GM12872 (cell line): ENCODE data around the gene ANK3.

Source experiments
- TF ChIP-seq, protein P1 (sequence below): IDR thresholded peaks from 3 replicates; pipeline ENCODE4 v1.5.1; 2011; ENCODE audit warnings: low read depth, mild to moderate bottlenecking, low read length, moderate library complexity; ENCODE audit not compliant: insufficient read depth

The ANK3 gene

DNA sequence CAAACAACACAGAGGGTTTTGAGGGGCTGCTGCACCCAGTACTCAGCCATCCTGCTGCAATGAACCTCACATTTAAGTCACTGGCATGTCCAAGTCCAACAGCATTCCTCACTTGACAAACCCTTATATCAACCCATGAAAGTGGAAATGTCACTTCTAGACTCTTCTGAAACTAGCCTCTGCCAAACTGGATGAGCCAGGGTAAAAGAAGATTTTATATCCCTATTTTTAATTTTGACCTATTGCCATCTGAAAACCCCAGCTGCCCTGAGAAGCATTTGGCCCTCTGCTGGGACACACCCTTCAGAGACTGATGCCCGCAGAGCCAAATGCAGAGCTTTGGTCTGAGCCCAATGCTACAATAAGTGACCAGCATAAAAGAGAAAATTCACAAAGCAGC lies 201.1 kb downstream of the ANK3 start:
- TF ChIP-seq, protein P1, sequence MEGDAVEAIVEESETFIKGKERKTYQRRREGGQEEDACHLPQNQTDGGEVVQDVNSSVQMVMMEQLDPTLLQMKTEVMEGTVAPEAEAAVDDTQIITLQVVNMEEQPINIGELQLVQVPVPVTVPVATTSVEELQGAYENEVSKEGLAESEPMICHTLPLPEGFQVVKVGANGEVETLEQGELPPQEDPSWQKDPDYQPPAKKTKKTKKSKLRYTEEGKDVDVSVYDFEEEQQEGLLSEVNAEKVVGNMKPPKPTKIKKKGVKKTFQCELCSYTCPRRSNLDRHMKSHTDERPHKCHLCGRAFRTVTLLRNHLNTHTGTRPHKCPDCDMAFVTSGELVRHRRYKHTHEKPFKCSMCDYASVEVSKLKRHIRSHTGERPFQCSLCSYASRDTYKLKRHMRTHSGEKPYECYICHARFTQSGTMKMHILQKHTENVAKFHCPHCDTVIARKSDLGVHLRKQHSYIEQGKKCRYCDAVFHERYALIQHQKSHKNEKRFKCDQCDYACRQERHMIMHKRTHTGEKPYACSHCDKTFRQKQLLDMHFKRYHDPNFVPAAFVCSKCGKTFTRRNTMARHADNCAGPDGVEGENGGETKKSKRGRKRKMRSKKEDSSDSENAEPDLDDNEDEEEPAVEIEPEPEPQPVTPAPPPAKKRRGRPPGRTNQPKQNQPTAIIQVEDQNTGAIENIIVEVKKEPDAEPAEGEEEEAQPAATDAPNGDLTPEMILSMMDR, result no peak

DNA sequence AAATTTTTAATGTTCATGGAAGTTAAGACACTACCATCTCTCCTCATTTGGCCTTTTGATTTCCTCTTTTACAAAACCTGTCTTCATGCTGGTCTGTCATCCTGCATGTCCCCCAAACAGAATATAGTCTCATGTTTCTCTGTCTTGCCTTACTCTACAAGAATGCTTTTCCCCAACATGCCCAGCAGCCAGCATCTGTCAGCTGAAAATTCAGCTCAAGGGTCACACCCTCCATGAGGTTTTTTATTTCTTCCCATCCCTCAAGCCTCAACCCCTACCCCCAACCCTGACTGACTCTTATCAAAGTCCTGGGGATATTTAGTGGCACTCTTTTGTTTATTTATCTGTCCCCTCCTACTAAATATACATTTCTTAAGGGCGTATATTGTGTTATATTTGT lies 202.0 kb downstream of the ANK3 start:
- TF ChIP-seq, protein P1, result no peak

- TF ChIP-seq, protein P1, result no peak
These were observed 203.2 kb downstream of the ANK3 start for GRCh38 chr10:60186315-60187071.

GRCh38 chr10:60185421-60185820 lies 204.3 kb downstream of the ANK3 start:
- TF ChIP-seq, protein P1, result no peak

GRCh38 chr10:60182691-60183090 lies 207.0 kb downstream of the ANK3 start:
- TF ChIP-seq, protein P1, result no peak

DNA sequence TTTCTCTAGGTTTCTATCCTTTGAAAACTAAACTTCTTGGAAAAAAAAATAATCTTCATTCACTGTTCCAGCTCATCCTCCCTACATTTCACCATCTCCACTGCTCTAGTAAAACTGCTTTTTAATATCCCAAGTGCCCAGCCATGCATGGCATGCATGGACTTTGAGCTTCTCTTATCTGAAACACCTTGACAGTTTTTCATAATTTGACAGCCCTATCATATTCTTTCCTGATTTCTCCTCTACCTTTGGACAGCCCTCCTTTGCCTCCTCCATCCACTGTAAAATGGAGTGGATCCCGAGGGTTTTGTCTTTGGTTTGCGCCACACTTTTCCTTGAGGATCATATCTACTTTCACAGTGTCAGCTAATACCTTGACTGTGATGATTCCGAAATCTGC lies 212.8 kb downstream of the ANK3 start:
- TF ChIP-seq, protein P1, result no peak

GRCh38 chr10:60175441-60175971 lies 214.2 kb downstream of the ANK3 start:
- TF ChIP-seq, protein P1, result no peak
